ENCODE data around the gene MT1HL1.
"Not testable (repeated sequence)": the region's sequence is repeated elsewhere in the genome, so short reads cannot be mapped to it uniquely, and the experiment has no call there.

Gene MT1HL1

GRCh38 chr1:236974025-236974424, 30.2 kb downstream of the MT1HL1 start:
- DNase-seq = not testable (repeated sequence)

DNA sequence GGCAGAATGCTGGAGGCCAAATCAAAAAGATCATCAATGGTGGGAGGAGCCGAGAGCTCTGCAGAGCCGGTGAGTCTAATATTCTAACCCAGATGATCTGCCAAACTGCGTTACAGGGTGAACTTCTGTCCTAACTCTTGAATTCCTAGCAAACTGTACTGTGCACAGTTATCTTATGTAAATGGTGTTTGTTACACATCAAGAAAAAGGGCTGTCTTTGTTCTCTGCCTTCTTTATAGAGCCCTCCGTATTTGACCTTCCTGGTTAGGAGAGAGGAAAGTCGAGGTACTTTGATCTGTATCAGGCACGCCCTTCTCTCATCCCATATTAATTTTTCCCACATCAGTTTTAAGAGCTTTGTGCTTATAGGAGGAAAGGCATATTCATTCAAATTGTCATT, 37.6 kb downstream of the MT1HL1 start:
- DNase-seq = no peak

DNA sequence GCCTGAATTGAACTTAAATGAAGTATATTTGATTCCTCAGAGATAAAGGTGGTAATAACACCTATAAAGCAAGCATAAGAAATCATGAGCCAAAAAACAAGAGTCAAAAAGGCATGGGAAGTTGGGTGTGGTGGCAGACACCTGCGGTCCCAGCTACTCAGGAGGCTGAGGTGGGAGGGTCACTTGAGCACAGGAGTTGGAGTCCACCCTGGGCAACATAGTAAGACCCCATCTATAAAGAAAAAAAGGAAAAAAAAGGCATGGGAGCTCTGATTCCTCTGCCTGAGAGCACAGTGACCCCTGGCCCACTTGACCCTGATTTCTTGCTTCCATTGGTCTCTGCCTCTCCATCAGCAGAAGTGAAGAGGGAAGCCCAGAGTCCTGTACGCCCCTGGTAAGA, 40.3 kb downstream of the MT1HL1 start:
- no peak for DNase-seq

- DNase-seq = no peak
Measured at GRCh38 chr1:236959112-236959511, 45.1 kb downstream of the MT1HL1 start.

DNA sequence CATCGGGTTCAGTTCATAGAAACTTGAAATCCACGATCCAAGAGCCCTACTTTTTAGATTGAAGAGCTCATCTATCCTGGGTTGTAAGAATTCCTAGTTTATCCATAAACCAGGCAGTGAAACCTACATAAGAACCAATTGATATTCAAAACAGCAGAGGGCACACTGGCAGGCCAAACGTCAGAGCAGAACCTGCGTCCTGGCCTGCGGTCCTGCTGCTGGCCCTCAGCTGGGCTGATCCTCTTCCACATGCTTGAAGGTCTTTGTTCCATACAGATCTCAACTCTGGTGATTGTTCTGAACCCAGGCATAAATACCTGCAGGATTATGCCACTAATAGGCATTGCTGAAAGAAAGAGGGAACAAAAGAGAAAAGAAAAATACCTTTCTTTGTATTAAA, 47.0 kb downstream of the MT1HL1 start:
- no peak for DNase-seq
